H9 (cell line): ENCODE results near the gene MAP3K5. TPM values are rescaled to one million over a fixed set of nuclear protein-coding genes. Genes with fewer than 3 reads are reported as not detected.

ENCODE experiments used
- DNase-seq: peaks from one replicate; pipeline ENCODE4 v3.0.0-alpha.2; 2017
- H2AFZ ChIP-seq: one replicate; pipeline ENCODE4 v1.6.1; 2013; ENCODE audit warnings: mild to moderate bottlenecking, low read length, control low read depth, moderate library complexity
- H2AK5ac ChIP-seq: 2 replicates; pipeline ENCODE4 v1.6.1; 2013; ENCODE audit warnings: low read length, control low read depth, mixed read lengths; ENCODE audit not compliant: insufficient read length
- H2BK120ac ChIP-seq: one replicate; pipeline ENCODE4 v1.6.1; 2013; ENCODE audit warnings: low read depth, mild to moderate bottlenecking, low read length, control low read depth, inconsistent platforms; ENCODE audit not compliant: poor library complexity, severe bottlenecking
- H2BK12ac ChIP-seq: 2 replicates; pipeline ENCODE4 v1.6.1; 2013; ENCODE audit warnings: low read length, control low read depth, mixed read lengths, low read depth; ENCODE audit not compliant: insufficient read length
- H2BK15ac ChIP-seq: 2 replicates; pipeline ENCODE4 v1.6.1; 2013; ENCODE audit warnings: low read depth, low read length, control low read depth
- H2BK20ac ChIP-seq: one replicate; pipeline ENCODE4 v1.6.1; 2013; ENCODE audit warnings: low read depth, mild to moderate bottlenecking, low read length, control low read depth, inconsistent platforms; ENCODE audit not compliant: poor library complexity, severe bottlenecking
- H2BK5ac ChIP-seq: 2 replicates; pipeline ENCODE4 v1.6.1; 2013; ENCODE audit warnings: low read length, control low read depth, mixed read lengths; ENCODE audit not compliant: insufficient read length
- H3K14ac ChIP-seq: 2 replicates; pipeline ENCODE4 v1.6.1; 2013; ENCODE audit warnings: low read length, control low read depth; ENCODE audit not compliant: insufficient read depth
- H3K18ac ChIP-seq: 2 replicates; pipeline ENCODE4 v1.6.1; 2013; ENCODE audit warnings: low read depth, mild to moderate bottlenecking, mixed read lengths, low read length, control low read depth; ENCODE audit not compliant: insufficient read length
- H3K23ac ChIP-seq: 2 replicates; pipeline ENCODE4 v1.6.1; 2013; ENCODE audit warnings: low read length, control low read depth, mixed read lengths, low read depth; ENCODE audit not compliant: insufficient read length
- H3K23me2 ChIP-seq: 2 replicates; pipeline ENCODE4 v1.6.1; 2013; ENCODE audit warnings: low read depth, mild to moderate bottlenecking, mixed read lengths, low read length, control low read depth; ENCODE audit not compliant: insufficient read length, poor library complexity, severe bottlenecking
- H3K27ac ChIP-seq: 2 replicates; pipeline ENCODE4 v1.5.1; 2013; ENCODE audit warnings: low read length, control low read depth, mixed read lengths, low read depth; ENCODE audit not compliant: insufficient read length
- H3K27me3 ChIP-seq: 2 replicates; pipeline ENCODE4 v1.6.1; 2013; ENCODE audit warnings: low read length, control low read depth, inconsistent platforms; ENCODE audit not compliant: insufficient read depth
- H3K4ac ChIP-seq: 2 replicates; pipeline ENCODE4 v1.6.1; 2013; ENCODE audit warnings: low read depth, mild to moderate bottlenecking, control low read depth, inconsistent platforms, low read length, moderate library complexity
- H3K4me1 ChIP-seq: 2 replicates; pipeline ENCODE4 v1.6.1; 2013; ENCODE audit warnings: low read length, control low read depth, inconsistent platforms; ENCODE audit not compliant: insufficient read depth
- H3K4me2 ChIP-seq: 2 replicates; pipeline ENCODE4 v1.6.1; 2013; ENCODE audit warnings: low read length, control low read depth, mixed read lengths; ENCODE audit not compliant: insufficient read length, insufficient read depth
- H3K56ac ChIP-seq: 2 replicates; pipeline ENCODE4 v1.6.1; 2013; ENCODE audit warnings: low read depth, mild to moderate bottlenecking, mixed read lengths, low read length, control low read depth; ENCODE audit not compliant: insufficient read length
- H3K79me1 ChIP-seq: 2 replicates; pipeline ENCODE4 v1.6.1; 2013; ENCODE audit warnings: low read depth, mild to moderate bottlenecking, moderate library complexity, low read length, control low read depth, inconsistent platforms; ENCODE audit not compliant: insufficient read depth, poor library complexity, severe bottlenecking
- H3K79me2 ChIP-seq: 2 replicates; pipeline ENCODE4 v1.6.1; 2013; ENCODE audit warnings: low read length, control low read depth, inconsistent platforms; ENCODE audit not compliant: insufficient read depth
- H3K9ac ChIP-seq: 2 replicates; pipeline ENCODE4 v1.6.1; 2013; ENCODE audit warnings: low read length, control low read depth, mixed read lengths; ENCODE audit not compliant: insufficient read length; ENCODE audit errors: extremely low read depth
- H3K9me3 ChIP-seq: one replicate; pipeline ENCODE4 v1.6.1; 2013; ENCODE audit warnings: low read depth, low read length, inconsistent platforms; ENCODE audit not compliant: control insufficient read depth
- H3T11ph ChIP-seq: one replicate; pipeline ENCODE4 v1.6.1; 2013; ENCODE audit warnings: mild to moderate bottlenecking, low read length, control low read depth, inconsistent platforms
- H4K20me1 ChIP-seq: one replicate; pipeline ENCODE4 v1.6.1; 2013; ENCODE audit not compliant: control insufficient read depth, insufficient read length, insufficient read depth
- H4K5ac ChIP-seq: 2 replicates; pipeline ENCODE4 v1.6.1; 2013; ENCODE audit warnings: low read depth, mild to moderate bottlenecking, mixed read lengths, low read length, control low read depth; ENCODE audit not compliant: insufficient read length
- H4K8ac ChIP-seq: replicated peaks from 2 replicates; pipeline ENCODE4 v1.6.1; 2013; ENCODE audit warnings: low read length, control low read depth, mixed read lengths, low read depth; ENCODE audit not compliant: insufficient read length
- H4K91ac ChIP-seq: 2 replicates; pipeline ENCODE4 v1.6.1; 2013; ENCODE audit warnings: low read depth, mild to moderate bottlenecking, moderate library complexity, mixed read lengths, low read length, control low read depth; ENCODE audit not compliant: insufficient read length
- H3K27ac Mint-ChIP-seq, 3 experiments: 2 replicates in 2 of 3; 3 replicates in 1 of 3; pipeline ENCODE4 v1.8.0; 2020 to 2021; ENCODE audit warnings: mixed read lengths in 3 of 3, mild to moderate bottlenecking in 1 of 3, moderate library complexity in 1 of 3
- H3K27me3 Mint-ChIP-seq: 2 replicates; pipeline ENCODE4 v1.8.0; 2021; ENCODE audit warnings: low read depth, mild to moderate bottlenecking, moderate library complexity, mixed read lengths
- H3K36me3 Mint-ChIP-seq, 3 experiments: 2 replicates in 2 of 3; 3 replicates in 1 of 3; pipeline ENCODE4 v1.8.0; 2020 to 2021; ENCODE audit warnings: low read depth in 3 of 3, mixed read lengths in 3 of 3; ENCODE audit not compliant: insufficient read depth in 1 of 3
- H3K4me1 Mint-ChIP-seq, 2 experiments: 2 replicates each; pipeline ENCODE4 v1.8.0; 2020; ENCODE audit warnings: mixed read lengths in 2 of 2
- H3K4me3 Mint-ChIP-seq, 2 experiments: 2 replicates in 1 of 2; 3 replicates in 1 of 2; pipeline ENCODE4 v1.8.0; 2020 to 2021; ENCODE audit warnings: mild to moderate bottlenecking in 2 of 2, mixed read lengths in 2 of 2, moderate library complexity in 1 of 2
- H3K9me3 Mint-ChIP-seq, 2 experiments: 2 replicates in 1 of 2; 3 replicates in 1 of 2; pipeline ENCODE4 v1.8.0; 2020; ENCODE audit warnings: mild to moderate bottlenecking in 2 of 2, mixed read lengths in 2 of 2, moderate library complexity in 1 of 2
- WGBS: extraction: QIAGEN DNeasy Blood & Tissue Kit; methylation state at CpG from one replicate; pipeline ENCODE4 v1.1.7; 2013; ENCODE audit warnings: missing lambda C conversion rate, low lambda C conversion rate, mixed read lengths; ENCODE audit not compliant: insufficient read length; ENCODE audit errors: extremely low coverage; 5-methylcytosine and 5-hydroxymethylcytosine counted together
- total RNA-seq: library from RNA; stranded (reverse); gene quantifications from 2 replicates; pipeline ENCODE4 v1.2.1, GENCODE V29; 2021
- TF ChIP-seq, protein P1 (sequence below): fragments of 200-600 bp; sonication (generic); conservative IDR thresholded peaks from 3 replicates; pipeline ENCODE4 v1.8.0; 2021; ENCODE audit warnings: antibody characterized with exemption, mild to moderate bottlenecking

Gene MAP3K5
- total RNA-seq, 1 experiment from 2014 or later, result 1.6 TPM

- no peak overlapping the region for H3K18ac ChIP-seq
- no peaks in the 10 kb centered on the region for H3K9me3 ChIP-seq
- H3K4me1 ChIP-seq, result peaks cover 4% of the 10 kb centered on the region
- no peak overlapping the region for H4K91ac ChIP-seq
- no peak overlapping the region for H3K4ac ChIP-seq
- Mint-ChIP-seq H3K4me1 (peaks cover 52 to 67% of the 10 kb centered on the region in 2 experiments), H3K36me3 (peaks cover 0 to 3% (median 0%) of the 10 kb centered on the region in 3 experiments; a peak in 2 of 7 replicates), H3K27ac (peak overlapping the region; percentile 80 to 93 (median 85); a peak in 4 of 7 replicates), H3K4me3 (peak overlapping the region in 1 of 2 experiments; percentile 26; a peak in 2 of 5 replicates), H3K9me3 (no peaks in the 10 kb centered on the region), H3K27me3 (no peaks in the 10 kb centered on the region)
- H2AK5ac ChIP-seq, result no peak overlapping the region
- H3K23me2 ChIP-seq, result no peaks in the 10 kb centered on the region
- DNase-seq, result no peak
- no peak overlapping the region for H4K8ac ChIP-seq
- H4K5ac ChIP-seq, result no peak overlapping the region
- no peak overlapping the region for H3K9ac ChIP-seq
- TF ChIP-seq, protein P1, sequence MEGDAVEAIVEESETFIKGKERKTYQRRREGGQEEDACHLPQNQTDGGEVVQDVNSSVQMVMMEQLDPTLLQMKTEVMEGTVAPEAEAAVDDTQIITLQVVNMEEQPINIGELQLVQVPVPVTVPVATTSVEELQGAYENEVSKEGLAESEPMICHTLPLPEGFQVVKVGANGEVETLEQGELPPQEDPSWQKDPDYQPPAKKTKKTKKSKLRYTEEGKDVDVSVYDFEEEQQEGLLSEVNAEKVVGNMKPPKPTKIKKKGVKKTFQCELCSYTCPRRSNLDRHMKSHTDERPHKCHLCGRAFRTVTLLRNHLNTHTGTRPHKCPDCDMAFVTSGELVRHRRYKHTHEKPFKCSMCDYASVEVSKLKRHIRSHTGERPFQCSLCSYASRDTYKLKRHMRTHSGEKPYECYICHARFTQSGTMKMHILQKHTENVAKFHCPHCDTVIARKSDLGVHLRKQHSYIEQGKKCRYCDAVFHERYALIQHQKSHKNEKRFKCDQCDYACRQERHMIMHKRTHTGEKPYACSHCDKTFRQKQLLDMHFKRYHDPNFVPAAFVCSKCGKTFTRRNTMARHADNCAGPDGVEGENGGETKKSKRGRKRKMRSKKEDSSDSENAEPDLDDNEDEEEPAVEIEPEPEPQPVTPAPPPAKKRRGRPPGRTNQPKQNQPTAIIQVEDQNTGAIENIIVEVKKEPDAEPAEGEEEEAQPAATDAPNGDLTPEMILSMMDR, result no peak
- H2BK20ac ChIP-seq, result no peak overlapping the region
- no peak overlapping the region for H2BK5ac ChIP-seq
- no peak overlapping the region for H3K56ac ChIP-seq
- no peaks in the 10 kb centered on the region for H3K79me2 ChIP-seq
- H3K27me3 ChIP-seq, result no peaks in the 10 kb centered on the region
- no peaks in the 10 kb centered on the region for H4K20me1 ChIP-seq
- no peak overlapping the region for H3K14ac ChIP-seq
- no peak overlapping the region for H2AFZ ChIP-seq
- no peaks in the 10 kb centered on the region for H3K79me1 ChIP-seq
- H3T11ph ChIP-seq, result no peak overlapping the region
- no peak overlapping the region for H2BK12ac ChIP-seq
- H2BK15ac ChIP-seq, result no peak overlapping the region
- H3K23ac ChIP-seq, result no peak overlapping the region
- WGBS, result no CpG with 5 or more reads among the region's 6 CpGs
- H3K4me2 ChIP-seq, result no peak overlapping the region
- H2BK120ac ChIP-seq, result no peak overlapping the region
- no peak overlapping the region for H3K27ac ChIP-seq
Measured at GRCh38 chr6:136612666-136613389, 179.4 kb downstream of the MAP3K5 start.
